Ishikawa (cell line): ENCODE measurements around the gene CAMTA1.

Experiments
- CEBPB ChIP-seq: IDR thresholded peaks from 2 replicates; pipeline ENCODE4 v1.6.1; 2012
- CREB1 ChIP-seq: IDR thresholded peaks from 2 replicates; pipeline ENCODE4 v1.6.1; 2012; ENCODE audit warnings: low read depth
- EP300 ChIP-seq: IDR thresholded peaks from 2 replicates; pipeline ENCODE4 v1.6.1; 2012; ENCODE audit warnings: borderline replicate concordance
- FOXM1 ChIP-seq: IDR thresholded peaks from 2 replicates; pipeline ENCODE4 v1.6.1; 2012; ENCODE audit warnings: low read depth, borderline replicate concordance
- RAD21 ChIP-seq: IDR thresholded peaks from 2 replicates; pipeline ENCODE4 v1.6.1; 2012; ENCODE audit warnings: low read depth
- TAF1 ChIP-seq: IDR thresholded peaks from 2 replicates; pipeline ENCODE4 v1.6.1; 2012; ENCODE audit warnings: low read depth, mild to moderate bottlenecking
- TCF12 ChIP-seq: IDR thresholded peaks from 2 replicates; pipeline ENCODE4 v1.6.1; 2012; ENCODE audit warnings: low read depth
- TEAD4 ChIP-seq: IDR thresholded peaks from 2 replicates; pipeline ENCODE4 v1.6.1; 2012
- YY1 ChIP-seq: IDR thresholded peaks from 2 replicates; pipeline ENCODE4 v1.6.1; 2012; ENCODE audit warnings: low read depth
- TF ChIP-seq, protein P1 (sequence below): IDR thresholded peaks from 2 replicates; pipeline ENCODE4 v1.6.1; 2012

GRCh38 chr1:7538033-7538432, 752.8 kb downstream of the CAMTA1 start:
- TF ChIP-seq FOXM1 (no peak), TAF1 (no peak), TEAD4 (no peak), RAD21 (no peak), CREB1 (no peak), CEBPB (no peak), TCF12 (no peak), YY1 (no peak), EP300 (no peak)
- TF ChIP-seq, protein P1, sequence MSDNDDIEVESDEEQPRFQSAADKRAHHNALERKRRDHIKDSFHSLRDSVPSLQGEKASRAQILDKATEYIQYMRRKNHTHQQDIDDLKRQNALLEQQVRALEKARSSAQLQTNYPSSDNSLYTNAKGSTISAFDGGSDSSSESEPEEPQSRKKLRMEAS: no peak
